Erythroblast (primary cell): ENCODE measurements around the gene ZNF846.
"Not testable (repeated sequence)": the region's sequence is repeated elsewhere in the genome, so short reads cannot be mapped to it uniquely, and the experiment has no call there.

Experiments
- DNase-seq, 2 experiments: peaks; one replicate each; lab custom pipeline; 2025; lab: John Stamatoyannopoulos, UW
- GATA1 ChIP-seq: IDR thresholded peaks from 2 replicates; pipeline ENCODE4 v1.6.1; 2011; ENCODE audit warnings: low read depth, mild to moderate bottlenecking, control low read depth, low read length, moderate library complexity
- POLR2A ChIP-seq: IDR thresholded peaks from 2 replicates; pipeline ENCODE4 v1.6.1; 2011; ENCODE audit warnings: mild to moderate bottlenecking, low read length

Gene ZNF846

GRCh38 chr19:9768175-9769112 lies at the start of gene ZNF846:
ZNF846 (minus strand) TSS chr19:9768738; CDS start chr19:9764950, 3,788 bp downstream.
- peak; percentile 96 to 97 for DNase-seq
- TF ChIP-seq GATA1: no peak
- peak; percentile 86 for TF ChIP-seq POLR2A

- no peak for DNase-seq
- TF ChIP-seq GATA1 (no peak), POLR2A (no peak)
Observed at GRCh38 chr19:9818175-9818733, 49.7 kb upstream of the ZNF846 start.

- TF ChIP-seq POLR2A (no peak), GATA1 (no peak)
- no peak for DNase-seq
Observed at GRCh38 chr19:9811139-9811538, 42.6 kb upstream of the ZNF846 start.

- no peak for DNase-seq
- no peak for TF ChIP-seq GATA1
- no peak for TF ChIP-seq POLR2A
Observed at GRCh38 chr19:9808855-9809824, 40.6 kb upstream of the ZNF846 start.

- DNase-seq: no peak
- no peak for TF ChIP-seq GATA1
- TF ChIP-seq POLR2A: no peak
Observed at GRCh38 chr19:9806803-9807202, 38.3 kb upstream of the ZNF846 start.

GRCh38 chr19:9801976-9802375 lies 33.4 kb upstream of the ZNF846 start:
- DNase-seq: no peak
- TF ChIP-seq GATA1: no peak
- no peak for TF ChIP-seq POLR2A

- no peak for DNase-seq
- TF ChIP-seq GATA1 (no peak), POLR2A (no peak)
Observed at GRCh38 chr19:9799162-9799561, 30.6 kb upstream of the ZNF846 start.

GRCh38 chr19:9797871-9798270 lies 29.3 kb upstream of the ZNF846 start:
- TF ChIP-seq POLR2A: no peak
- TF ChIP-seq GATA1: no peak
- DNase-seq: no peak

- TF ChIP-seq GATA1 (no peak), POLR2A (no peak)
Observed at GRCh38 chr19:9796113-9796773, 27.7 kb upstream of the ZNF846 start.

GRCh38 chr19:9793071-9793591 lies 24.6 kb upstream of the ZNF846 start:
- peak; percentile 57 to 58 for DNase-seq
- TF ChIP-seq GATA1 (no peak), POLR2A (no peak)

More at GRCh38 chr19:9796113-9796773, 27.7 kb upstream of the ZNF846 start:
- DNase-seq: peak; percentile 92 to 93

- peak; percentile 91 to 93 for DNase-seq
- TF ChIP-seq POLR2A (peak; percentile 29), GATA1 (no peak)
Observed at GRCh38 chr19:9792206-9793070, 23.9 kb upstream of the ZNF846 start.

- peak; percentile 93 to 97 for DNase-seq
- TF ChIP-seq POLR2A (no peak), GATA1 (no peak)
Observed at GRCh38 chr19:9791552-9792205, 23.1 kb upstream of the ZNF846 start.

GRCh38 chr19:9791073-9791367 lies 22.5 kb upstream of the ZNF846 start:
- DNase-seq: not testable (repeated sequence)

- DNase-seq: not testable (repeated sequence)
Observed at GRCh38 chr19:9789579-9789978, 21.0 kb upstream of the ZNF846 start.
